Mucosa of rectum (tissue), 2 donors: ENCODE results near the gene PARP6.

Experiments
- H3K27ac ChIP-seq, 2 donors: one replicate each; pipeline ENCODE4 v1.7.0; 2013; ENCODE audit warnings: inconsistent platforms in 2 of 2, low read depth in 2 of 2, low read length in 2 of 2
- H3K27me3 ChIP-seq, 2 donors: one replicate each; pipeline ENCODE4 v1.7.0; 2013; ENCODE audit warnings: low read length in 2 of 2; ENCODE audit not compliant: control insufficient read depth in 2 of 2, insufficient read depth in 2 of 2
- H3K36me3 ChIP-seq, 2 donors: one replicate each; pipeline ENCODE4 v1.7.0; 2013; ENCODE audit warnings: low read length in 2 of 2; ENCODE audit not compliant: control insufficient read depth in 2 of 2, insufficient read depth in 2 of 2
- H3K4me1 ChIP-seq, 2 donors: one replicate each; pipeline ENCODE4 v1.7.0; 2013; ENCODE audit warnings: low read length in 2 of 2, mild to moderate bottlenecking in 1 of 2; ENCODE audit not compliant: control insufficient read depth in 2 of 2, insufficient read depth in 2 of 2
- H3K4me3 ChIP-seq, 2 donors: one replicate each; pipeline ENCODE4 v1.7.0; 2013; ENCODE audit warnings: low read length in 2 of 2
- H3K9ac ChIP-seq, 2 donors: one replicate each; pipeline ENCODE4 v1.7.0; 2013; ENCODE audit warnings: low read length in 2 of 2, low read depth in 1 of 2, mild to moderate bottlenecking in 1 of 2
- H3K9me3 ChIP-seq, 2 donors: one replicate each; pipeline ENCODE4 v1.7.0; 2013; ENCODE audit warnings: low read length in 2 of 2; ENCODE audit not compliant: control insufficient read depth in 2 of 2
- donor health status: healthy.
- donor health status: Normal muscosa, but diverticular disease.

PARP6 gene

DNA sequence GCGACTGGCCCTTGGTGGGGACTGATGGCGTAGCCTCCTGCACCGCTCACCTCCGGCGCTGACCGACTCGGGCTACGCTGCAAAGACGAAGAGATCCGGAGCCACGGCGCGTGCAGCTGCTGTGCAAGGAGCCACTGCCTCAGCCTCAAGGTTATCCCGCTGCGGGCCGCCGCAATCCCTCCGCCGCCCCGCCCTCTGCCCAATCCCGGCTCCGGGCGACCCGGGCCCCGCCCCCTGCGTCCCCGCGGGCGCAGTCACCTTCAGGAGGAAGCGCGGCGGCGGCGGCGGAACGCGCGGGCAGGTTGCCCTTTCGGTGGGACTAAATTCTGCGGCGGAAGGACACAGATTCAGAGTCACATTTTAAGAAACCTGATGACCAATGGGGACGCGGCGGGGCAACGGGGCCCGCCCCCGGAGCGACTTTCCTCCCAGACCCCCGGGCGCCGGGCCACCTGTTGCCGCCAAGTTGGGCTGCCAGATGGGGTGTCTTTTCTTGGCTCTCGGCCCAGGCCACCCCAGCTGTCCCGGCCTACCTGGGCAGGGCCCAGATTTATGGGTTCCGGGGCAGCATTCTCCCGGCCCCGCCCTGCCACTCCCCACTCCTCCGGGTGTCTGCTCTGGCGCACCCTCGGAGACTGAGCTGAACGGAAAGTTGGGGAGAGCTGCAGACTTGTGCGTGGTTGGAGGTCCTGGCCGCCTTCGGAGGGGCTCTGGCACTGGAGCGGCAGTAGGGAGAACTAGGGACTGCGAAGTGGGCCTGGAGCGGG lies 41.1 kb downstream of the PARP6 start, which contains the start of gene PKM:
PKM (minus strand) TSS at position 125 of the 767 bp plus-strand sequence. CDS start 12,093 bp downstream, outside the sequence.
- H3K9ac ChIP-seq, result peak within 1 kb of the TSS; percentile 92 to 95
- H3K9me3 ChIP-seq, result no peaks in the 10 kb centered on the region
- no peaks in the 10 kb centered on the region for H3K27me3 ChIP-seq
- peaks cover 21 to 36% of the 10 kb centered on the region in 2 donors for H3K4me1 ChIP-seq
- peak within 1 kb of the TSS; percentile 93 to 96 for H3K4me3 ChIP-seq
- H3K36me3 ChIP-seq, result peaks cover 0 to 3% of the 10 kb centered on the region in 2 donors
- peak within 1 kb of the TSS; percentile 92 to 98 for H3K27ac ChIP-seq

DNA sequence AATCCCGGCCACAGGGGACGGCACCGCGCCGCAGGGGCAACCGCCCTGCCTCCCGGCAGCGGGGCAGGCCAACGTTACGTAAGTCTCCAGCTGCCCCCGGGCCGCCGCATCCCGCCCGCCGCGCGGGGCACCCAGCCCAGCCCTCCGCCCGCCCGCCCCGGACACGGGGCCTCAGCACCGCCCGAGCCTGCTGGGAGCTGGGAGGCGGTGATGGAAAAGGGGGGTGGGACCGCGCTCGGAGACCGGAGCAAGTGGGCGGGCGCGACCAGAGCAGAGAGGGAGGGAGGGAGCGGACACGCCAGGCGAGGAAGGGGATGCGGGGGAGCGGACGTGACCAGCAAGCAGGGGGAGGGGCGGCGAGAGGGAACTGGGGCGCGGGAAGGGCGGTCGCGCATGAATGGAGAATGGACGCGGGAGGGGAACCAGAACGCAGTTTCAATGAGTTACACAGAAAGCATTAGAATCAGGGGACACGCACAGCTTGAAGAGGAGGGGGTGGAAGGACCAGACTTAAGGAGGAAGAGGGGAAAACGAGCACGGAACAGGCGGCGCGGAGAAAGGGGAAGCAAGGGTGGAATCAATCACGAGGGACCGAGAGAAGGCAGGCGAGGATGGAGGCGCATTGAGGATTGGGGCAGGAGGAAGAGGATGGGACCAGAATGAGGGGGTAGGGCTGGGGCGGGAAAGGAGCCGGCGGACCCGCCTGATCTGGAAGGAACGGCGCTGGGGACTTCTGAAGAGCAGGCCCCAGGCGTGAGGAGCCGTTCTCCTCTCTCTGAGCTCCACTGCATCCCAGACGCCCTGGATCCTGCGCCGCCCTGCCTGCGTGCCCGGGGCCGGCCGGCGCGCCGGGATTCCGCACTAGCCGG lies 41.9 kb downstream of the PARP6 start:
- Histone ChIP-seq H3K9me3 (no peaks in the 10 kb centered on the region), H3K27me3 (no peaks in the 10 kb centered on the region), H3K36me3 (peaks cover 0 to 3% of the 10 kb centered on the region in 2 donors), H3K27ac (peak overlapping the region; percentile 92 to 98), H3K4me1 (peaks cover 21 to 36% of the 10 kb centered on the region in 2 donors), H3K4me3 (peak overlapping the region; percentile 93 to 96), H3K9ac (peak overlapping the region; percentile 92 to 95)

DNA sequence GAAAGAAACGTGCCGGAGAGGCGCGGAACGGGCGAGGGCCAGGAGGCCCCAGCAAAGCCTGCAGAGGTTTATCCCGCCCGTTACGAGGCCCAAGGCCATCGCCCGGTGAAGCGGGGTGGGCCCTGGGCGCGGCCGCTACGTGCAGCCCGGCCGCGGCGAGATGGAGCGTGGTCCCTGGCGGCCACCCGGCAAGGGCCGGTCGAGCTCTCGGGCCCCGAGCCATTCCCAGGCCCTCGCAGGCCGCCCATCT lies 42.5 kb downstream of the PARP6 start:
- H3K27me3 ChIP-seq, result no peaks in the 10 kb centered on the region
- peak overlapping the region; percentile 58 to 95 for H3K9ac ChIP-seq
- peaks cover 0 to 3% of the 10 kb centered on the region in 2 donors for H3K36me3 ChIP-seq
- H3K27ac ChIP-seq, result peak overlapping the region; percentile 92 to 98
- peak overlapping the region; percentile 93 to 96 for H3K4me3 ChIP-seq
- H3K4me1 ChIP-seq, result peaks cover 21 to 36% of the 10 kb centered on the region in 2 donors
- no peaks in the 10 kb centered on the region for H3K9me3 ChIP-seq

- Histone ChIP-seq H3K4me3 (peak overlapping the region; percentile 93 to 96), H3K9ac (peak overlapping the region; percentile 58 to 95), H3K27me3 (no peaks in the 10 kb centered on the region), H3K9me3 (no peaks in the 10 kb centered on the region), H3K36me3 (peaks cover 0 to 3% of the 10 kb centered on the region in 2 donors), H3K4me1 (peaks cover 21 to 36% of the 10 kb centered on the region in 2 donors), H3K27ac (peak overlapping the region; percentile 92 to 98)
These were observed 43.0 kb downstream of the PARP6 start for GRCh38 chr15:72229076-72229946.

- no peaks in the 10 kb centered on the region for H3K9me3 ChIP-seq
- peaks cover 0 to 5% of the 10 kb centered on the region in 2 donors for H3K36me3 ChIP-seq
- no peaks in the 10 kb centered on the region for H3K27me3 ChIP-seq
- peak overlapping the region in 1 of 2 donors; percentile 26 for H3K9ac ChIP-seq
- peak overlapping the region in 1 of 2 donors; percentile 62 for H3K27ac ChIP-seq
- H3K4me1 ChIP-seq, result peaks cover 21 to 35% of the 10 kb centered on the region in 2 donors
- peak overlapping the region in 1 of 2 donors; percentile 93 for H3K4me3 ChIP-seq
These were observed 44.6 kb downstream of the PARP6 start for GRCh38 chr15:72227720-72228119.

GRCh38 chr15:72227192-72227586 lies 45.2 kb downstream of the PARP6 start:
- H3K36me3 ChIP-seq, result peaks cover 5 to 7% of the 10 kb centered on the region in 2 donors
- no peak overlapping the region for H3K9ac ChIP-seq
- no peaks in the 10 kb centered on the region for H3K27me3 ChIP-seq
- peak overlapping the region; percentile 37 to 64 for H3K27ac ChIP-seq
- H3K9me3 ChIP-seq, result no peaks in the 10 kb centered on the region
- H3K4me1 ChIP-seq, result peaks cover 17 to 30% of the 10 kb centered on the region in 2 donors
- H3K4me3 ChIP-seq, result peak overlapping the region in 1 of 2 donors; percentile 17

DNA sequence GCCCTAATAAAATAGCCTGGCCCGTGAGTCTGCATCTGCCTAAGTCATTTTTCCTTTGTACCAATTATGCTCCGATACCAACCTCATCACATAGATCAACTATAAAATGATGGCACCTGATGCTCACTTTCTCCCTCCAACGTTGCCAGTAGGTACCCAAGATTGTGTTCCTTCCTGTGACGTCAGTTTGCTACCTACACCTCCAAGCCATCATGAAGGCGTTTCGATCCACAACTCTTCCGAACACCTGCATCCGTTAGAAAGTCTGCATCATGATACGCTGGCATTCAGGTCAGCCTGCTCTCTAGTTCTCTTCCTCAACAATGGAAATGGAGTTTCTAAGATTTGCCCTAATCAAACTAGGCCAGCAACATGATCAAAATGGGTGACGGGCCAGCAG lies 49.1 kb downstream of the PARP6 start:
- H3K4me3 ChIP-seq, result no peak overlapping the region
- H3K9ac ChIP-seq, result no peak overlapping the region
- no peaks in the 10 kb centered on the region for H3K27me3 ChIP-seq
- H3K9me3 ChIP-seq, result no peaks in the 10 kb centered on the region
- H3K27ac ChIP-seq, result no peak overlapping the region
- peaks cover 9 to 11% of the 10 kb centered on the region in 2 donors for H3K4me1 ChIP-seq
- H3K36me3 ChIP-seq, result peaks cover 15 to 33% of the 10 kb centered on the region in 2 donors

- Histone ChIP-seq H3K9me3 (no peaks in the 10 kb centered on the region), H3K36me3 (peaks cover 23 to 38% of the 10 kb centered on the region in 2 donors), H3K9ac (no peak overlapping the region), H3K27ac (no peak overlapping the region), H3K4me3 (no peak overlapping the region), H3K27me3 (no peaks in the 10 kb centered on the region), H3K4me1 (peaks cover 9% of the 10 kb centered on the region in 2 donors)
These were observed 50.0 kb downstream of the PARP6 start for GRCh38 chr15:72222393-72222792.

GRCh38 chr15:72220687-72221086 lies 51.7 kb downstream of the PARP6 start:
- H3K36me3 ChIP-seq, result peaks cover 40 to 49% of the 10 kb centered on the region in 2 donors
- no peak overlapping the region for H3K27ac ChIP-seq
- H3K4me1 ChIP-seq, result no peaks in the 10 kb centered on the region
- H3K27me3 ChIP-seq, result no peaks in the 10 kb centered on the region
- no peaks in the 10 kb centered on the region for H3K9me3 ChIP-seq
- no peak overlapping the region for H3K9ac ChIP-seq
- no peak overlapping the region for H3K4me3 ChIP-seq
